Femur (tissue), 1 donor: ENCODE measurements around the gene SNX8.
"Not testable (repeated sequence)": the region's sequence is repeated elsewhere in the genome, so short reads cannot be mapped to it uniquely, and the experiment has no call there.

ENCODE experiments used
- DNase-seq: peaks from one replicate; pipeline ENCODE4 v3.0.0-alpha.2; 2017

Gene SNX8

GRCh38 chr7:2314209-2314955 is at the start of gene SNX8:
Gene SNX8, minus strand, starts transcription at chr7:2314441. Its CDS starts 20 bp downstream, at chr7:2314421.
- DNase-seq: peak; percentile 95

- DNase-seq: no peak
These were observed 48.3 kb upstream of the SNX8 start for GRCh38 chr7:2362385-2363088.

GRCh38 chr7:2360796-2361195 is 46.6 kb upstream of the SNX8 start:
- DNase-seq: no peak

- no peak for DNase-seq
These were observed 45.4 kb upstream of the SNX8 start for GRCh38 chr7:2359610-2360009.

- no peak for DNase-seq
These were observed 44.8 kb upstream of the SNX8 start for GRCh38 chr7:2358968-2359527.

DNA sequence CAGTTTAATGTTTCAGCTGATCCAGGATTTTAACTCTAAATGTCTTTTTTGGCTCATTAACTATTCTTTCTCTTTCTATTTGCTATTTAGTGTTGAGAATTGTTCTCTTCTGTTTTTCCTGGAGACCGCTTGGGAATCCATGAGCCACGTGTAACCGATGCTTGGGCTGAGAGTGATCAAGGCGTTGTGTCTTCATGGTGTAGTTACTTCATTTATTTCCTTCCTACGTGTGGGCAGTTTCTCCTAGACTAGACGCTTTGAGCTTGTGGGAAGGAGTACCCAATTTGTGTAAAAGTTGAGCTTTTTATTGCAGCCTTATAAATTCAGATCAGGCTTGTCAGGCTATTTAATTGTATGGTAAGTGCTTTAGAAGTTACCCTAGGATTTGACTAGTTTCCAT is 43.3 kb upstream of the SNX8 start:
- DNase-seq: no peak

GRCh38 chr7:2357165-2357564 is 42.9 kb upstream of the SNX8 start:
- DNase-seq: no peak

- no peak for DNase-seq
These were observed 41.4 kb upstream of the SNX8 start for GRCh38 chr7:2355705-2356008.

- DNase-seq: no peak
These were observed 40.9 kb upstream of the SNX8 start for GRCh38 chr7:2354939-2355704.

- peak; percentile 94 for DNase-seq
These were observed 40.1 kb upstream of the SNX8 start, which contains the start of gene EIF3B for GRCh38 chr7:2354186-2354938. Gene EIF3B, plus strand, starts transcription at chr7:2354827. Its CDS starts 95 bp downstream, at chr7:2354922.

DNA sequence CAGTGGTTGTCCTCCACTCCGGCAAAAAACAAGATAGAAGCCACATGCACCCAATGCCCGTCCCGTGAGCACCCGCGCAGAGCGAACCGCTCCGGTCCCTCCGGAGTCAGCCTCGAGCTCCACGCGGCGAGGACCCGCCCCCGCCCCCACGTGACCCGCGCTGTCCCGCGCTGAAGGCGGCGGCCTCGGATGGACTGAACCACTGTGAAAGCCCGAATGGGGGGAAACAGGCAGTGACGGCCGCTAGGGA is 39.6 kb upstream of the SNX8 start:
- peak; percentile 94 for DNase-seq

DNA sequence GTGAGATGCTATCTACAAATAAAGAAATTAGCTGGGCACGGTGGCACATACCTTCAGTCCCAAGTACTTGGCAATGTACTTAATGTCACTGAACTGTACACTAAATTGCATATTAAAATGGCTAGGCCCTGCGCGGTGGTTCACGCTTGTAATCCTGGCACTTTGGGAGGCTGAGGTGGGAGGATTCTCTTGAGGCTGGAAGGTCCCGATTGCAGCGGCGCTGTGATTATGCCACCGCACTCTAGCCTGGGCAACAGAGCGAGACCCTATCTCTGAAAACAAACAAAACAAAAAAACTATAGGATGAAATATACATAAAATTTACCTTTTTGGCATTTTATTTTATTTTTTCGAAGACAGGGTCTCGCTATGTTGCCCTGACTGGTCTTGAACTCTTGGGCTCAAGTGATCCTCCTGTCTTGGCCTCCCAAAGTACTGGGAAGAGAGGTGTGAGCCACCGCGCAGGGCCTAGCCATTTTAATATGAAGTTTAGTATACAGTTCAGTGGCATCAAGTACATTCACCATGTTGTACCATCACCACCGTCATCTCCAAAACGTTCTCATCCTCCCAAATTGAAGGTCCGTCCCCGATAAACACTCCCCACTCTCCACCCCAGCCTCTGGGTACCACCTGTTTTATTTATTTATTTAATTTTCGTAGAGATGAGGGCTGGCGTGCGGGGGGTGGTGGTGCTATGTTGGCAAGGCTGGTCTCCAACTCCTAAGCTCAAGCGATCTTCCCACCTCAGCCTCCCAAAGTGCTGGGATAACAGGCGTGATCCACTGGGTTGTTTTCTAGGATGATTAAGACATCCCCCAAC is 39.1 kb upstream of the SNX8 start:
- no peak for DNase-seq

DNA sequence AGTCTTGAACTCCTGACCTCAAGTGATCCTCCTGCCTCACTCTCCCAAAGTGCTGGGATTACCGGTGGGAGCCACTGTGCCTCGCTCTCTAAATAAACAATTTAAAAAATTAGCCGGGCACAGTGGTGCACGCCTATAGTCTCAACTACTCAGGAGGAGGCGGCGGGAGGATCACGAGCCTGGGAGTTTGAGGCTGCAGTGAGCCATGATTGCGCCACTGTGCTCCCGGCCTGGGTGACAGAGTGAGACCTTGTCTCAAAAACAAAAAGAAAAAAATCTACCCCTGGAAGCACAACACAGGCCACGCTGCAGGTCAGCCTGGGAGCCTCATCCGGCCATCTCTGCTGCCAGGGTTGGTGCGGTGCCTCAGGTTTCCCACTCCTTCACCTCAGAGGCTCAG is 36.6 kb upstream of the SNX8 start:
- no peak for DNase-seq

GRCh38 chr7:2350055-2350454 is 35.8 kb upstream of the SNX8 start:
- DNase-seq: no peak

- not testable (repeated sequence) for DNase-seq
These were observed 33.3 kb upstream of the SNX8 start for GRCh38 chr7:2347351-2348063.

GRCh38 chr7:2336626-2337299 is 22.5 kb upstream of the SNX8 start:
- DNase-seq: no peak

GRCh38 chr7:2332606-2333231 is 18.5 kb upstream of the SNX8 start:
- DNase-seq: not testable (repeated sequence)

- DNase-seq: no peak
These were observed 17.5 kb upstream of the SNX8 start for GRCh38 chr7:2331707-2332106.

GRCh38 chr7:2330493-2330892 is 16.3 kb upstream of the SNX8 start:
- DNase-seq: no peak

DNA sequence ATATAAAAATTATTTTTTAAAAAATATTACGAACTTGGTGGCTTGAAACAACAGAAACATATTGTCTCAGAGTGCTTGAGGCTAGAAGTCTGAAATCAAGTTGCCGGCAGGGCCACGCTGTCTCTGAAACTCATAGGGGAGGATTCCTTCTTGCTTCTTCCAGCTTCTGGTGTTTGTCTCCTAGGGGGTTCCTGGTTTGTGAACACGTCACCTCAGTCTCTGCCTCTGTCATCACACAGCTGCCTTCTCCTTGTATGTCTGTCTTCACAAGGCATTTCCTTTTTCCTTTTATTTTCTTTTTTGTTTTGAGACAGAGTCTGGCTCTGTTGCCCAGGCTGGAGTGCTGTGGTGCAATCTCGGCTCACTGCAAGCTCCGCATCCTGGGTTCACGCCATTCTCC is 12.7 kb upstream of the SNX8 start:
- DNase-seq: no peak
